ENCODE measurements around the gene TWIST2.

DNA sequence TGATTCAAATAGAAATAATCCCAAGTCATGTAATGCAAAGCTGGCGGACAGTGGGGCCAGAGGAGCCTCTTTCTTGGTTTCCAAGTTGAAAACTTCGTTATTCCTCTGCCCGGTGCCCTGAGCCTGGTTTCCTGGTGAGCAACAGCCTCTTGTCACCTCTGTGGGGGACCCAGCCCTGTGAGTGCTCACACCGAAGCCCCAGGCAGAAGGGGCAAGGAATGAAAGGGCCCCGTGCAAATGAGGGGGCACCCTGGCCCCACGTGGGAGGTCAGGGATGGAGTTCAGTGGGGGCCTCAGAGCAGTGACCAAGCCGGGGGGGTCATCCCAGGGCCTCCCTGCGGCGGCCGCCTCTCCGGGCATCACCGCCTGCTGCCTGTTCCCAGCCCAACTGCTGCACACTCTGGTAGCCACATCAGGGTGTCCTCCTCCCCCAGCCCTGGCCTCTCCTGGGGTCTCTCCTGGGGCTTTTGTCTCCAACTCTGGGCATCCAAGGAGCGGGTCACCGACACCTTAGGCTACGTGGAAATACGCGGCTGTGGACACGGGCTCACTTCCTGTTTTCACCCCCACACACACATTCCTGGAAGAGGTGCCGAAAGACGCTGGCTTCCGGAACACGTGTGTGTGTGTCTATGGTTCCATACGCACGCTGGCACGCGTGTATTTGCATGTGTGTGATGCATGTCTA lies 64.5 kb downstream of the TWIST2 start:
- TF ChIP-seq POLR2A (IDR thresholded peaks at IDR 0.05; ENCODE audit: low read depth, low read length): no peak
- no peak for TF ChIP-seq POLR2AphosphoS5 (IDR thresholded peaks at IDR 0.05; ENCODE audit: low read depth, low read length)
- no peak for TF ChIP-seq TAF1 (IDR thresholded peaks at IDR 0.05; ENCODE audit: low read depth, low read length)

All from GM12891 (cell line).